ENCODE data around the gene SRPK1.

Gene SRPK1

GRCh38 chr6:35850208-35850607, 70.7 kb downstream of the SRPK1 start:
- Mint-ChIP-seq H3K27ac (no peak overlapping the region), H3K27me3 (no peaks in the 10 kb centered on the region), H3K4me1 (ENCODE audit: low read depth) (no peaks in the 10 kb centered on the region), H3K36me3 (ENCODE audit: low read depth) (peaks cover 98% of the 10 kb centered on the region), H3K9me3 (no peaks in the 10 kb centered on the region), H3K4me3 (no peak overlapping the region)
- DNase-seq: no peak

- Mint-ChIP-seq H3K4me1 (ENCODE audit: low read depth) (no peaks in the 10 kb centered on the region), H3K4me3 (no peak overlapping the region), H3K9me3 (no peaks in the 10 kb centered on the region), H3K27ac (no peak overlapping the region), H3K36me3 (ENCODE audit: low read depth) (peaks cover 98% of the 10 kb centered on the region), H3K27me3 (no peaks in the 10 kb centered on the region)
- no peak for DNase-seq
Observed at GRCh38 chr6:35844290-35844689, 76.6 kb downstream of the SRPK1 start.

GRCh38 chr6:35842381-35842780, 78.5 kb downstream of the SRPK1 start:
- no peaks in the 10 kb centered on the region for H3K27me3 Mint-ChIP-seq

GRCh38 chr6:35839019-35839418, 81.9 kb downstream of the SRPK1 start:
- no peaks in the 10 kb centered on the region for H3K9me3 Mint-ChIP-seq
- peaks cover 92% of the 10 kb centered on the region for H3K36me3 Mint-ChIP-seq (ENCODE audit: low read depth)
- H3K27ac Mint-ChIP-seq: no peak overlapping the region
- DNase-seq: no peak
- no peak overlapping the region for H3K4me3 Mint-ChIP-seq
- no peaks in the 10 kb centered on the region for H3K27me3 Mint-ChIP-seq
- no peaks in the 10 kb centered on the region for H3K4me1 Mint-ChIP-seq (ENCODE audit: low read depth)

More at GRCh38 chr6:35842381-35842780, 78.5 kb downstream of the SRPK1 start:
- no peaks in the 10 kb centered on the region for H3K9me3 Mint-ChIP-seq
- no peak overlapping the region for H3K27ac Mint-ChIP-seq
- H3K4me1 Mint-ChIP-seq (ENCODE audit: low read depth): no peaks in the 10 kb centered on the region
- no peak overlapping the region for H3K4me3 Mint-ChIP-seq
- peaks cover 95% of the 10 kb centered on the region for H3K36me3 Mint-ChIP-seq (ENCODE audit: low read depth)
- no peak for DNase-seq

GRCh38 chr6:35833536-35833935, 87.4 kb downstream of the SRPK1 start:
- Mint-ChIP-seq H3K4me1 (ENCODE audit: low read depth) (no peaks in the 10 kb centered on the region), H3K27ac (no peak overlapping the region), H3K27me3 (no peaks in the 10 kb centered on the region), H3K9me3 (no peaks in the 10 kb centered on the region), H3K4me3 (no peak overlapping the region), H3K36me3 (ENCODE audit: low read depth) (peaks cover 60% of the 10 kb centered on the region)
- DNase-seq: no peak

GRCh38 chr6:35831257-35832007, 89.5 kb downstream of the SRPK1 start:
- peaks cover 44% of the 10 kb centered on the region for H3K36me3 Mint-ChIP-seq (ENCODE audit: low read depth)
- H3K4me1 Mint-ChIP-seq (ENCODE audit: low read depth): no peaks in the 10 kb centered on the region
- H3K9me3 Mint-ChIP-seq: no peaks in the 10 kb centered on the region
- no peak overlapping the region for H3K27ac Mint-ChIP-seq
- no peak overlapping the region for H3K4me3 Mint-ChIP-seq
- DNase-seq: no peak
- peaks cover 3% of the 10 kb centered on the region for H3K27me3 Mint-ChIP-seq

GRCh38 chr6:35829306-35829705, 91.6 kb downstream of the SRPK1 start:
- peaks cover 3% of the 10 kb centered on the region for H3K27me3 Mint-ChIP-seq
- no peaks in the 10 kb centered on the region for H3K4me1 Mint-ChIP-seq (ENCODE audit: low read depth)
- H3K9me3 Mint-ChIP-seq: no peaks in the 10 kb centered on the region
- no peak overlapping the region for H3K27ac Mint-ChIP-seq
- no peak overlapping the region for H3K4me3 Mint-ChIP-seq
- no peak for DNase-seq
- peaks cover 24% of the 10 kb centered on the region for H3K36me3 Mint-ChIP-seq (ENCODE audit: low read depth)

GRCh38 chr6:35824552-35825192, 96.2 kb downstream of the SRPK1 start:
- H3K9me3 Mint-ChIP-seq: no peaks in the 10 kb centered on the region
- DNase-seq: no peak
- no peak overlapping the region for H3K27ac Mint-ChIP-seq
- H3K4me1 Mint-ChIP-seq (ENCODE audit: low read depth): no peaks in the 10 kb centered on the region
- no peak overlapping the region for H3K4me3 Mint-ChIP-seq
- H3K36me3 Mint-ChIP-seq (ENCODE audit: low read depth): no peaks in the 10 kb centered on the region
- peaks cover 3% of the 10 kb centered on the region for H3K27me3 Mint-ChIP-seq

- Mint-ChIP-seq H3K4me3 (no peak overlapping the region), H3K9me3 (no peaks in the 10 kb centered on the region), H3K4me1 (ENCODE audit: low read depth) (no peaks in the 10 kb centered on the region), H3K27me3 (peaks cover 3% of the 10 kb centered on the region), H3K27ac (no peak overlapping the region), H3K36me3 (ENCODE audit: low read depth) (no peaks in the 10 kb centered on the region)
- no peak for DNase-seq
Observed at GRCh38 chr6:35823601-35824000, 97.3 kb downstream of the SRPK1 start.

- Mint-ChIP-seq H3K9me3 (peaks cover 6% of the 10 kb centered on the region), H3K27ac (no peak overlapping the region), H3K4me3 (no peak overlapping the region), H3K36me3 (ENCODE audit: low read depth) (no peaks in the 10 kb centered on the region), H3K27me3 (no peaks in the 10 kb centered on the region), H3K4me1 (ENCODE audit: low read depth) (no peaks in the 10 kb centered on the region)
- no peak for DNase-seq
Observed at GRCh38 chr6:35817515-35817914, 103.4 kb downstream of the SRPK1 start.

GRCh38 chr6:35811699-35811995, 109.3 kb downstream of the SRPK1 start:
- H3K4me3 Mint-ChIP-seq: no peak overlapping the region
- no peak for DNase-seq

GRCh38 chr6:35810971-35811698, 109.8 kb downstream of the SRPK1 start:
- no peaks in the 10 kb centered on the region for H3K36me3 Mint-ChIP-seq (ENCODE audit: low read depth)
- H3K27me3 Mint-ChIP-seq: peaks cover 24% of the 10 kb centered on the region
- no peak for DNase-seq
- H3K9me3 Mint-ChIP-seq: no peaks in the 10 kb centered on the region
- no peak overlapping the region for H3K27ac Mint-ChIP-seq
- no peak overlapping the region for H3K4me3 Mint-ChIP-seq
- peaks cover 2% of the 10 kb centered on the region for H3K4me1 Mint-ChIP-seq (ENCODE audit: low read depth)

More at GRCh38 chr6:35811699-35811995, 109.3 kb downstream of the SRPK1 start:
- H3K4me1 Mint-ChIP-seq (ENCODE audit: low read depth): peaks cover 2% of the 10 kb centered on the region
- peaks cover 2% of the 10 kb centered on the region for H3K9me3 Mint-ChIP-seq
- no peak overlapping the region for H3K27ac Mint-ChIP-seq
- H3K27me3 Mint-ChIP-seq: peaks cover 19% of the 10 kb centered on the region
- H3K36me3 Mint-ChIP-seq (ENCODE audit: low read depth): no peaks in the 10 kb centered on the region

GRCh38 chr6:35809809-35810208, 111.1 kb downstream of the SRPK1 start:
- Mint-ChIP-seq H3K27ac (no peak overlapping the region), H3K9me3 (no peaks in the 10 kb centered on the region), H3K4me3 (no peak overlapping the region), H3K36me3 (ENCODE audit: low read depth) (no peaks in the 10 kb centered on the region), H3K4me1 (ENCODE audit: low read depth) (peaks cover 5% of the 10 kb centered on the region), H3K27me3 (peaks cover 34% of the 10 kb centered on the region)
- no peak for DNase-seq

GRCh38 chr6:35808688-35809087, 112.2 kb downstream of the SRPK1 start:
- H3K27ac Mint-ChIP-seq: no peak overlapping the region
- H3K4me3 Mint-ChIP-seq: no peak overlapping the region
- H3K9me3 Mint-ChIP-seq: no peaks in the 10 kb centered on the region
- DNase-seq: no peak
- peaks cover 6% of the 10 kb centered on the region for H3K4me1 Mint-ChIP-seq (ENCODE audit: low read depth)
- H3K27me3 Mint-ChIP-seq: peaks cover 35% of the 10 kb centered on the region
- no peaks in the 10 kb centered on the region for H3K36me3 Mint-ChIP-seq (ENCODE audit: low read depth)
